Left ventricle myocardium inferior (tissue), 1 donor: ENCODE data around the gene RREB1. TPM values are rescaled to one million over a fixed set of nuclear protein-coding genes. Genes with fewer than 3 reads are reported as not detected.

Experiments used
- DNase-seq: peaks from one replicate; pipeline ENCODE4 v3.0.0-alpha.2; 2020
- H3K27ac ChIP-seq: fragments of 200-600 bp; replicated peaks from 2 replicates; pipeline ENCODE4 v1.8.0; 2021
- H3K27me3 ChIP-seq: fragments of 200-600 bp; 2 replicates; pipeline ENCODE4 v1.8.0; 2021; ENCODE audit warnings: low read depth
- H3K36me3 ChIP-seq: fragments of 200-600 bp; 2 replicates; pipeline ENCODE4 v1.8.0; 2021
- H3K4me1 ChIP-seq: fragments of 200-600 bp; 2 replicates; pipeline ENCODE4 v1.8.0; 2021
- H3K4me3 ChIP-seq: fragments of 200-600 bp; 2 replicates; pipeline ENCODE4 v1.8.0; 2021; ENCODE audit warnings: mild to moderate bottlenecking, moderate library complexity
- H3K9me3 ChIP-seq: fragments of 200-600 bp; replicated peaks from 2 replicates; pipeline ENCODE4 v1.8.0; 2021
- intact Hi-C: fragments of 100-400 bp; cut with micrococcal nuclease; formaldehyde crosslinking; loops from one replicate; pipeline ENCODE4 v1.11.0; 2022
- total RNA-seq: library from RNA; stranded (reverse); fragmentation: NEBNext Ultra II Directional; extraction: Animal tissue kit (Norgen Biotek cat#: 25700); gene quantifications from one replicate; pipeline ENCODE4 v1.2.1, GENCODE V29; 2021
- TF ChIP-seq, protein P1 (sequence below): fragments of 200-600 bp; IDR thresholded peaks from 2 replicates; pipeline ENCODE4 v1.8.0; 2021; ENCODE audit warnings: antibody characterized with exemption, mild to moderate bottlenecking, borderline replicate concordance
- donor health status: DM: no; HTN: yes; CAD: no; lungs with severe emphysema.

RREB1 gene
- total RNA-seq, 1 donor from 2014 or later: 33.3 TPM

GRCh38 chr6:7077856-7078255 is 29.9 kb upstream of the RREB1 start:
- intact Hi-C loops: no loop called here
- no peaks in the 10 kb centered on the region for H3K9me3 ChIP-seq
- TF ChIP-seq, protein P1, sequence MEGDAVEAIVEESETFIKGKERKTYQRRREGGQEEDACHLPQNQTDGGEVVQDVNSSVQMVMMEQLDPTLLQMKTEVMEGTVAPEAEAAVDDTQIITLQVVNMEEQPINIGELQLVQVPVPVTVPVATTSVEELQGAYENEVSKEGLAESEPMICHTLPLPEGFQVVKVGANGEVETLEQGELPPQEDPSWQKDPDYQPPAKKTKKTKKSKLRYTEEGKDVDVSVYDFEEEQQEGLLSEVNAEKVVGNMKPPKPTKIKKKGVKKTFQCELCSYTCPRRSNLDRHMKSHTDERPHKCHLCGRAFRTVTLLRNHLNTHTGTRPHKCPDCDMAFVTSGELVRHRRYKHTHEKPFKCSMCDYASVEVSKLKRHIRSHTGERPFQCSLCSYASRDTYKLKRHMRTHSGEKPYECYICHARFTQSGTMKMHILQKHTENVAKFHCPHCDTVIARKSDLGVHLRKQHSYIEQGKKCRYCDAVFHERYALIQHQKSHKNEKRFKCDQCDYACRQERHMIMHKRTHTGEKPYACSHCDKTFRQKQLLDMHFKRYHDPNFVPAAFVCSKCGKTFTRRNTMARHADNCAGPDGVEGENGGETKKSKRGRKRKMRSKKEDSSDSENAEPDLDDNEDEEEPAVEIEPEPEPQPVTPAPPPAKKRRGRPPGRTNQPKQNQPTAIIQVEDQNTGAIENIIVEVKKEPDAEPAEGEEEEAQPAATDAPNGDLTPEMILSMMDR: no peak
- no peak overlapping the region for H3K27ac ChIP-seq
- no peaks in the 10 kb centered on the region for H3K4me1 ChIP-seq
- no peaks in the 10 kb centered on the region for H3K36me3 ChIP-seq
- no peak overlapping the region for H3K4me3 ChIP-seq
- no peaks in the 10 kb centered on the region for H3K27me3 ChIP-seq
- no peak for DNase-seq

DNA sequence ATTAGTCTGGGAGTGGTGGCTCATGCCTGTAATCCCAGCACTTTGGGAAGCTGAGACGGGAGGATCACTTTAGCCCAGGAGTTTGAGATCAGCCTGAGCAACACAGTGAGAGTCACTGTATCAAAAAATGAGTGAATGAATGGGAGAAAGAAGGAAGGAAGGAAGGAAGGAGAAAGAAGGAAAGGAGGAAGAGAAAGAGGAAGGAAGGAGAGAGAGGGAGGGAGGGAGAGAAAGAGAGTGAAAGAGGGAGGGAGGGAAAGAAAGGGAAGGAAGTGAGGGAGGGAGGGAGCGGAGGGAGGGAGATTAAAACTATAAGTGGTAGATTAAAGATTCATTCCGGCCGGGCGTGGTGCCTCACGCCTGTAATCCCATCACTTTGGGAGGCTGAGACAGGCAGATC is 28.9 kb upstream of the RREB1 start:
- H3K27ac ChIP-seq: no peak overlapping the region
- H3K27me3 ChIP-seq: no peaks in the 10 kb centered on the region
- H3K4me1 ChIP-seq: no peaks in the 10 kb centered on the region
- H3K4me3 ChIP-seq: no peak overlapping the region
- intact Hi-C loops: no loop called here
- TF ChIP-seq, protein P1: no peak
- DNase-seq: no peak
- no peaks in the 10 kb centered on the region for H3K36me3 ChIP-seq
- H3K9me3 ChIP-seq: no peaks in the 10 kb centered on the region

- TF ChIP-seq, protein P1: no peak
- intact Hi-C loops: no loop called here
- H3K4me1 ChIP-seq: no peaks in the 10 kb centered on the region
Observed at GRCh38 chr6:7080311-7080710, 27.4 kb upstream of the RREB1 start.

DNA sequence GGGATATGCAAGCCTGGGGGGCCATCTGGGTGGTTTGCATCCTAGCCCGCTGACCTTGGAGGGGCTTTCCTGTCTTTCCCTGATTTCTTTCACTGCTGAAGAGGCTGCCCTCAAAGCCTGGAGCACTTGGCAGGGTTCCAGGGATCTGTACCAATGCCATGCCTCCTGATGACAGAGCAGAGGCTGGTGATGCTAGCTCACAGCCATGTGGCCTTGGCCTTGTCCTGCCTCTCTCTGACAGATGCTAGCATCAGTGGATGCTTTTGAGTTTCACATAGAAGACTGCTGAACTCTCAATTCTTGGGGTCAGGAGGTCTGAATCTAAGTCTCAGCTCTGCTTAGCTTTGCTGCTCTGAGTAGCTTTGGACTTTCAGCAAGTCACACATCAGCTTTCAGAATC is 21.9 kb upstream of the RREB1 start:
- intact Hi-C loops: no loop called here
- H3K9me3 ChIP-seq: no peaks in the 10 kb centered on the region
- no peak overlapping the region for H3K4me3 ChIP-seq
- no peaks in the 10 kb centered on the region for H3K36me3 ChIP-seq
- TF ChIP-seq, protein P1: no peak
- peak; percentile 30 for DNase-seq
- H3K27me3 ChIP-seq: no peaks in the 10 kb centered on the region
- peaks cover 7% of the 10 kb centered on the region for H3K4me1 ChIP-seq
- no peak overlapping the region for H3K27ac ChIP-seq

More at GRCh38 chr6:7080311-7080710, 27.4 kb upstream of the RREB1 start:
- DNase-seq: no peak
- H3K4me3 ChIP-seq: no peak overlapping the region
- no peak overlapping the region for H3K27ac ChIP-seq
- H3K9me3 ChIP-seq: no peaks in the 10 kb centered on the region
- no peaks in the 10 kb centered on the region for H3K27me3 ChIP-seq
- no peaks in the 10 kb centered on the region for H3K36me3 ChIP-seq

- TF ChIP-seq, protein P1: no peak
- Histone ChIP-seq H3K27me3 (no peaks in the 10 kb centered on the region), H3K9me3 (no peaks in the 10 kb centered on the region), H3K27ac (peak overlapping the region; percentile 4), H3K4me3 (peak overlapping the region; percentile 50), H3K36me3 (no peaks in the 10 kb centered on the region), H3K4me1 (peaks cover 7% of the 10 kb centered on the region)
- DNase-seq: peak; percentile 30
- intact Hi-C loops: no loop called here
Observed at GRCh38 chr6:7086488-7086887, 21.3 kb upstream of the RREB1 start.

GRCh38 chr6:7087066-7087465 is 20.7 kb upstream of the RREB1 start:
- no peaks in the 10 kb centered on the region for H3K36me3 ChIP-seq
- peaks cover 7% of the 10 kb centered on the region for H3K4me1 ChIP-seq
- intact Hi-C loops: no loop called here
- TF ChIP-seq, protein P1: peak; percentile 18
- no peak for DNase-seq
- no peaks in the 10 kb centered on the region for H3K9me3 ChIP-seq
- H3K27me3 ChIP-seq: no peaks in the 10 kb centered on the region
- H3K4me3 ChIP-seq: peak overlapping the region; percentile 50
- peak overlapping the region; percentile 4 for H3K27ac ChIP-seq
